ENCODE measurements around the gene LRP6. TPM values are rescaled to one million over a fixed set of nuclear protein-coding genes. Genes with fewer than 3 reads are reported as not detected.

The LRP6 gene
- total RNA-seq, 1 donor from 2014 or later = 71.0 TPM

DNA sequence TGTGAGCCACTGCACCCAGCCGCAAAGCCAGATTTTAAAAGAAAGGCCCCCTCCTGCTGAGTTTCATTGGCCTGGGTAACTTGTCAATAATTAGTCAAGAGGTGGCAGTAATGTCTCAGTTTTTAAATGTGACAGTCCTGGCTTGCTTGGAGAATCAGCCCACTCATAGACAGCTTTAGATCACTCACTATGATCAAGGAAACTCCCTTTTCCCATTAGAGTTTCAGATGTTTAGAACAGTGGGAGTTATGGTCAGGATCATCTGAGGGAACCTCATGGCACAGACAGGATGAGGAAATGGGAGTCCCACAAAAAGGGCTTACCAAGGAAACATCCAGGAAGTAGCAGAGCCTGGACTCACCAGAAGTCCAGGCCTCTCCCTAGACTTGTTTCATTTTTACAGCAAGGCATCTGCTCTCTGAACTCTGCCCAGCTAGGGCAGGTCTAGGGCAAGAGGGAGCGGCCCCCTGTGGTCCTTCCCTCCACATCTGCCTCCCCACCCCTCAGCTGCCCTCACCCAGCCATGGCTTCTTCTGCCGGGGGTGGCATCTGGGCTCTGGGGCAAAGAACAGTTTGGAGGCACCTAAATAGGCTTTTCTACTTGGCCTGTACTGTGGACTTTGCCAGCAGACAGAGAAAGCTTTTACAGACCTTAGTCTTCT lies 184.9 kb downstream of the LRP6 start:
- intact Hi-C loops (cut with DNase I) = loop anchor here (2.0 kb wide), 1 partner anchor 253 kb away; no protein-coding TSS in a partner anchor
- Histone ChIP-seq H3K36me3 (no peaks in the 10 kb centered on the region), H3K4me1 (no peaks in the 10 kb centered on the region), H3K27me3 (no peaks in the 10 kb centered on the region), H3K4me3 (no peak overlapping the region), H3K27ac (peak overlapping the region; percentile 42), H3K9me3 (no peaks in the 10 kb centered on the region)
- TF ChIP-seq POLR2A (IDR thresholded peaks at IDR 0.05) (no peak), POLR2AphosphoS5 (IDR thresholded peaks at IDR 0.05; ENCODE audit: insufficient read depth in 1 of 2, low read depth in 1 of 2) (no peak)
- TF ChIP-seq, protein P1, sequence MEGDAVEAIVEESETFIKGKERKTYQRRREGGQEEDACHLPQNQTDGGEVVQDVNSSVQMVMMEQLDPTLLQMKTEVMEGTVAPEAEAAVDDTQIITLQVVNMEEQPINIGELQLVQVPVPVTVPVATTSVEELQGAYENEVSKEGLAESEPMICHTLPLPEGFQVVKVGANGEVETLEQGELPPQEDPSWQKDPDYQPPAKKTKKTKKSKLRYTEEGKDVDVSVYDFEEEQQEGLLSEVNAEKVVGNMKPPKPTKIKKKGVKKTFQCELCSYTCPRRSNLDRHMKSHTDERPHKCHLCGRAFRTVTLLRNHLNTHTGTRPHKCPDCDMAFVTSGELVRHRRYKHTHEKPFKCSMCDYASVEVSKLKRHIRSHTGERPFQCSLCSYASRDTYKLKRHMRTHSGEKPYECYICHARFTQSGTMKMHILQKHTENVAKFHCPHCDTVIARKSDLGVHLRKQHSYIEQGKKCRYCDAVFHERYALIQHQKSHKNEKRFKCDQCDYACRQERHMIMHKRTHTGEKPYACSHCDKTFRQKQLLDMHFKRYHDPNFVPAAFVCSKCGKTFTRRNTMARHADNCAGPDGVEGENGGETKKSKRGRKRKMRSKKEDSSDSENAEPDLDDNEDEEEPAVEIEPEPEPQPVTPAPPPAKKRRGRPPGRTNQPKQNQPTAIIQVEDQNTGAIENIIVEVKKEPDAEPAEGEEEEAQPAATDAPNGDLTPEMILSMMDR (IDR thresholded peaks at IDR 0.05) = peak; percentile 8 to 38 (median 9)
- peak in 1 of 2 donors; percentile 87 for DNase-seq (ENCODE audit: extremely low spot score in 2 of 2)

DNA sequence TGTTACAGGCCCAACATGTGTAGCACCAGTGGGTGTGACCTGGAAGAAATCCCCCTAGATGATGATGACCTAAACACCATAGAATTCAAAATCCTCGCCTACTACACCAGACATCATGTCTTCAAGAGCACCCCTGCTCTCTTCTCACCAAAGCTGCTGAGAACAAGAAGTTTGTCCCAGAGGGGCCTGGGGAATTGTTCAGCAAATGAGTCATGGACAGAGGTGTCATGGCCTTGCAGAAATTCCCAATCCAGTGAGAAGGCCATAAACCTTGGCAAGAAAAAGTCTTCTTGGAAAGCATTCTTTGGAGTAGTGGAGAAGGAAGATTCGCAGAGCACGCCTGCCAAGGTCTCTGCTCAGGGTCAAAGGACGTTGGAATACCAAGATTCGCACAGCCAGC lies 187.6 kb downstream of the LRP6 start:
- no peaks in the 10 kb centered on the region for H3K36me3 ChIP-seq
- DNase-seq (ENCODE audit: extremely low spot score in 2 of 2) = peak in 1 of 2 donors; percentile 72
- no peaks in the 10 kb centered on the region for H3K9me3 ChIP-seq
- no peak overlapping the region for H3K4me3 ChIP-seq
- no peak overlapping the region for H3K27ac ChIP-seq
- H3K27me3 ChIP-seq = no peaks in the 10 kb centered on the region
- TF ChIP-seq, protein P1 (IDR thresholded peaks at IDR 0.05) = no peak
- no peak for TF ChIP-seq POLR2AphosphoS5 (IDR thresholded peaks at IDR 0.05; ENCODE audit: insufficient read depth in 1 of 2, low read depth in 1 of 2)
- TF ChIP-seq POLR2A (IDR thresholded peaks at IDR 0.05) = no peak
- H3K4me1 ChIP-seq = no peaks in the 10 kb centered on the region
- intact Hi-C loops (cut with DNase I) = no loop called here

DNA sequence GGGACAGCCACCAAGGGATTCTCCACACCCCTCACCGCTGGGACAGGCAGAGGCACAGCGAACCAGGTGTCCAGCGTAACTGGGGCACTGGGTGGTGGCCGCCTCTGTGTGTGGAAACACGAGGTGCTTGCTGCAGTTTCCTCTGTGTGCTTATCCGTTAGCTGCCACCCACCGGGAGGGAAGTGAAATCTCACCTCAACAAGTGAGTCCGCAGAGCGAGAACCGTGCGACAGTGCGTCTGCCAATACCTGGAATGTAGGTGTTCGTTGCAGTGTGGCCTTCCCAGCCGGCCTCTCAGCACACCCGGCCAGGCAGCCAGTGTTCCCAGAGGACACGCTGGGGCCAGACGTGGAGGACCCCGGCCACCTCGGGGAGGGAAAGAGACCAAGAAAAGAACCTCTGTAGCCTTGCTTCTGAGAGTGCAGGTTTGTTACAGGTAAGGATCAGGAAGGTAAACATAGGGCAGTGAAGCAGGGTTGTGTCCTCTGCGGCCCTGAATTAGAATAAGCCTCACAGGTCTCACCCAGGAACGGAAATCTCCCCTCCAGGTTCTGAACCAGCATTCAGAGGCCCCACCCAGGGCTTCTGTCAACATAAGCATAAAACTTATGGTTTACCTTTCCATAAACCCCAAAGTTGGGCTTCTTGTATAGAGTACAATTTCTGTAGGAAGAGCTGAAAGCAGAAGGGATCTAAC lies 194.6 kb downstream of the LRP6 start:
- no peaks in the 10 kb centered on the region for H3K36me3 ChIP-seq
- no peak overlapping the region for H3K4me3 ChIP-seq
- H3K9me3 ChIP-seq = no peaks in the 10 kb centered on the region
- no peaks in the 10 kb centered on the region for H3K4me1 ChIP-seq
- no peaks in the 10 kb centered on the region for H3K27me3 ChIP-seq
- no peak overlapping the region for H3K27ac ChIP-seq
- intact Hi-C loops (cut with DNase I) = no loop called here
- TF ChIP-seq POLR2A (IDR thresholded peaks at IDR 0.05) (no peak), POLR2AphosphoS5 (IDR thresholded peaks at IDR 0.05; ENCODE audit: insufficient read depth in 1 of 2, low read depth in 1 of 2) (no peak)
- TF ChIP-seq, protein P1 (IDR thresholded peaks at IDR 0.05) = no peak
- DNase-seq (ENCODE audit: extremely low spot score in 2 of 2) = no peak

GRCh38 chr12:12070674-12071656 lies 195.9 kb downstream of the LRP6 start, which contains the start of gene BCL2L14:
TSS of gene BCL2L14 (plus strand) at chr12:12070939. CDS start at chr12:12079306, 8,367 bp downstream.
- intact Hi-C loops (cut with DNase I) = no loop called here
- no peak within 1 kb of the TSS for H3K4me3 ChIP-seq

More at GRCh38 chr12:12070674-12071656, 195.9 kb downstream of the LRP6 start, which contains the start of gene BCL2L14:
- Histone ChIP-seq H3K27me3 (no peaks in the 10 kb centered on the region), H3K36me3 (no peaks in the 10 kb centered on the region), H3K9me3 (no peaks in the 10 kb centered on the region), H3K27ac (no peak within 1 kb of the TSS), H3K4me1 (no peaks in the 10 kb centered on the region)
- TF ChIP-seq, protein P1 (IDR thresholded peaks at IDR 0.05) = no peak
- TF ChIP-seq POLR2AphosphoS5 (IDR thresholded peaks at IDR 0.05; ENCODE audit: insufficient read depth in 1 of 2, low read depth in 1 of 2) (no peak), POLR2A (IDR thresholded peaks at IDR 0.05) (no peak)
- DNase-seq (ENCODE audit: extremely low spot score in 2 of 2) = no peak
